Pancreas (tissue), 10 donors: Measurements from ENCODE around the gene SHROOM4. TPM values are rescaled to one million over a fixed set of nuclear protein-coding genes. Genes with fewer than 3 reads are reported as not detected.

ENCODE experiments used
- ATAC-seq, 4 donors: fragments of 200-7000 bp; cut with Tn5 transposase; one replicate each; pipeline versions ENCODE4 v1.8.0 to v1.9.1; 2020; ENCODE audit warnings: mild to moderate bottlenecking in 4 of 4, moderate library complexity in 4 of 4
- DNase-seq, 6 donors: peaks; one replicate each; pipeline ENCODE4 v3.0.0-alpha.2; 2020
- FAIRE-seq: peaks from 2 replicates; lab custom pipeline; 2012; peaks lifted over from hg19 to GRCh38; lab: Jason Lieb, UNC
- H3K27ac ChIP-seq, 4 donors: fragments of 200-600 bp; sonication (generic); 1 replicate in 3 of 4; 2 replicates in 1 of 4; pipeline versions ENCODE4 v1.5.0 to v1.8.0; 2020
- H3K27me3 ChIP-seq, 4 donors: fragments of 200-600 bp; one replicate each; pipeline ENCODE4 v1.8.0; 2021
- H3K36me3 ChIP-seq, 3 donors: fragments of 200-600 bp; sonication (generic) in 1 of 3; one replicate each; pipeline versions ENCODE4 v1.5.0 to v1.8.0; 2020 to 2021
- H3K4me1 ChIP-seq, 3 donors: fragments of 200-600 bp; one replicate each; pipeline ENCODE4 v1.8.0; 2021
- H3K4me3 ChIP-seq, 4 donors: fragments of 200-600 bp; sonication (generic) in 2 of 4; one replicate each; pipeline versions ENCODE4 v1.5.0 to v1.8.0; 2020 to 2021
- H3K9me3 ChIP-seq, 4 donors: fragments of 200-600 bp; one replicate each; pipeline ENCODE4 v1.8.0; 2021
- WGBS, 2 donors: extraction: QIAGEN DNeasy Blood & Tissue Kit; methylation state at CpG; one replicate each; pipeline ENCODE4 v1.1.7; 2013; 5-methylcytosine and 5-hydroxymethylcytosine counted together
- intact Hi-C, 3 donors: fragments of 100-400 bp; cut with DNase I; formaldehyde crosslinking; loops; one replicate each; pipeline versions ENCODE4 v1.11.1 to v1.14.2; 2022
- polyA plus RNA-seq, 2 donors: library from polyadenylated mRNA; stranded (reverse); fragments of 200-250 nt; gene quantifications; one replicate each; pipeline ENCODE4 v1.2.3, GENCODE V29; 2013
- total RNA-seq, 6 donors: library from RNA; stranded (reverse); fragmentation: NEBNext Ultra II Directional in 4 of 6; extraction: Animal tissue kit (Norgen Biotek cat#: 25700) in 4 of 6; gene quantifications; one replicate each; pipeline versions ENCODE4 v1.2.1 to v1.2.4, GENCODE V29; 2021 to 2023
- TF ChIP-seq, protein P1 (sequence below), 4 donors: fragments of 200-600 bp; sonication (generic) in 3 of 4; IDR thresholded peaks; one replicate each; pipeline versions ENCODE4 v1.5.0 to v1.8.0; 2021; ENCODE audit warnings: antibody characterized with exemption in 4 of 4
- donor health status: healthy with polysubstance abuse.
- donor health status: DM: no; HTN: no; CAD: no; lungs with moderate emphysema.
- donor health status: DM: no; HTN: no; CAD: no.
- donor health status: control.
- donor health status: control.
- donor health status: Bipolar disorder and iron deficiency.
- donor health status: DM: yes; HTN: yes; CAD: no.
- donor health status: DM: no; HTN: no; CAD: no.
- donor health status: DM: no; HTN: no; CAD: no.
- donor health status: DM: yes; HTN: yes; CAD: no.

SHROOM4 gene
- total and polyA plus RNA-seq, 8 donors = 0.46 to 1.7 (median 0.98) TPM

DNA sequence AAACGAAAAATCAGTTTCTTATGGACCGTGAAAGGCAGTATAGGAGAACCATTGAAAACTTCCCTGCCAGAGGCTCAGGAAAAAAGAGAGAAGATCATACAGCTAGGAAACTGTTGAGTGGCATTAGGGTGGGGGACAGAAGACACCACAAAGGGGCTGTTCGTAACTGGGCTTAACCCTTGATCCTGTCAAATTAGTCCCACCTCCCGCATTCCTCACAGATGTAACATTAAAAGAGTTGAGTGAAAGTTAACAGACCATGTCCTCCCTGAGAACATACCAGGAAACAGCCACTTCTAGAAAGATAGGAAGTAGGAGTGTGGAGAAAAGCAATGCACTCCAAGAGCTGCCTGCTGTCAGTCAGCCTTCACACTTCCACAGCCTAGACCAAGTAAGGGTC, 8.7 kb downstream of the SHROOM4 start:
- Histone ChIP-seq H3K36me3 (no peaks in the 10 kb centered on the region), H3K9me3 (no peaks in the 10 kb centered on the region), H3K27me3 (peaks cover 0 to 11% (median 0%) of the 10 kb centered on the region in 4 donors), H3K4me1 (no peaks in the 10 kb centered on the region), H3K27ac (no peak overlapping the region), H3K4me3 (no peak overlapping the region)
- DNase-seq (no peak), FAIRE-seq (no peak), ATAC-seq (no peak)
- intact Hi-C loops = no loop called here
- TF ChIP-seq, protein P1, sequence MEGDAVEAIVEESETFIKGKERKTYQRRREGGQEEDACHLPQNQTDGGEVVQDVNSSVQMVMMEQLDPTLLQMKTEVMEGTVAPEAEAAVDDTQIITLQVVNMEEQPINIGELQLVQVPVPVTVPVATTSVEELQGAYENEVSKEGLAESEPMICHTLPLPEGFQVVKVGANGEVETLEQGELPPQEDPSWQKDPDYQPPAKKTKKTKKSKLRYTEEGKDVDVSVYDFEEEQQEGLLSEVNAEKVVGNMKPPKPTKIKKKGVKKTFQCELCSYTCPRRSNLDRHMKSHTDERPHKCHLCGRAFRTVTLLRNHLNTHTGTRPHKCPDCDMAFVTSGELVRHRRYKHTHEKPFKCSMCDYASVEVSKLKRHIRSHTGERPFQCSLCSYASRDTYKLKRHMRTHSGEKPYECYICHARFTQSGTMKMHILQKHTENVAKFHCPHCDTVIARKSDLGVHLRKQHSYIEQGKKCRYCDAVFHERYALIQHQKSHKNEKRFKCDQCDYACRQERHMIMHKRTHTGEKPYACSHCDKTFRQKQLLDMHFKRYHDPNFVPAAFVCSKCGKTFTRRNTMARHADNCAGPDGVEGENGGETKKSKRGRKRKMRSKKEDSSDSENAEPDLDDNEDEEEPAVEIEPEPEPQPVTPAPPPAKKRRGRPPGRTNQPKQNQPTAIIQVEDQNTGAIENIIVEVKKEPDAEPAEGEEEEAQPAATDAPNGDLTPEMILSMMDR (IDR thresholded peaks at IDR 0.05) = no peak
- WGBS, 2 donors = 49 to 60% methylated on average over 4 of the region's 4 CpGs

- no peak overlapping the region for H3K27ac ChIP-seq
- ATAC-seq (no peak), DNase-seq (no peak)
Observed at GRCh38 chrX:50801135-50801534, 12.9 kb downstream of the SHROOM4 start.

GRCh38 chrX:50799531-50799961, 14.4 kb downstream of the SHROOM4 start:
- no peak for DNase-seq
- ATAC-seq = no peak
- no peak overlapping the region for H3K4me3 ChIP-seq
- no peaks in the 10 kb centered on the region for H3K36me3 ChIP-seq
- H3K27ac ChIP-seq = no peak overlapping the region
- FAIRE-seq = no peak
- H3K9me3 ChIP-seq = no peaks in the 10 kb centered on the region
- 63 to 69% methylated on average over 4 of the region's 4 CpGs for WGBS, 2 donors
- peaks cover 0 to 6% (median 0%) of the 10 kb centered on the region in 4 donors for H3K27me3 ChIP-seq
- H3K4me1 ChIP-seq = no peaks in the 10 kb centered on the region
- intact Hi-C loops = no loop called here
- TF ChIP-seq, protein P1 (IDR thresholded peaks at IDR 0.05) = no peak

More at GRCh38 chrX:50801135-50801534, 12.9 kb downstream of the SHROOM4 start:
- TF ChIP-seq, protein P1 (IDR thresholded peaks at IDR 0.05) = no peak
- Histone ChIP-seq H3K4me3 (no peak overlapping the region), H3K36me3 (no peaks in the 10 kb centered on the region), H3K4me1 (no peaks in the 10 kb centered on the region), H3K9me3 (no peaks in the 10 kb centered on the region), H3K27me3 (peaks cover 0 to 5% (median 0%) of the 10 kb centered on the region in 4 donors)
- no peak for FAIRE-seq
- WGBS, 2 donors = 11 to 19% methylated on average over 2 of the region's 2 CpGs
- intact Hi-C loops = no loop called here

DNA sequence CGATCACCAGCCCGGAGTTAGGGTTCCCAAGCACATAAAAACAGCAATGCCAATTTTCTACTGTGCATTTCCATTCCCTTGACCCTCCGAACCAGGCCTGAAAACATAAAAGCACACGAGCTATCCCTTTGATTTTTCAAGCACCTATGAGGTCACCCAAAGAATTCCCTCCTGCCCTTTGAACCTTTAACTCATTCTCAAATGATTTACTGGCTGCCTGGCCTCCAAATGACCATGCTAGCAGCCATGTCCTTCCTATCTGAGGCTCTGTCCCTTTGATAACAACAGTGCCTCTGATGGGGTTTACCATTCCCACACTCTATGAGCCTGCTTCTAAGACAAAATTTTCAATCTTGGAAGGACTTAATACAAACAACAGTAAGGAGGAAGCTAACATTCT, 15.2 kb downstream of the SHROOM4 start:
- H3K4me3 ChIP-seq = no peak overlapping the region
- H3K36me3 ChIP-seq = no peaks in the 10 kb centered on the region
- no peak overlapping the region for H3K27ac ChIP-seq
- no peaks in the 10 kb centered on the region for H3K4me1 ChIP-seq
- ATAC-seq (no peak), DNase-seq (no peak), FAIRE-seq (no peak)
- 71 to 72% methylated on average over 4 of the region's 4 CpGs for WGBS, 2 donors
- intact Hi-C loops = no loop called here
- peaks cover 0 to 5% (median 0%) of the 10 kb centered on the region in 4 donors for H3K27me3 ChIP-seq
- TF ChIP-seq, protein P1 (IDR thresholded peaks at IDR 0.05) = no peak
- H3K9me3 ChIP-seq = no peaks in the 10 kb centered on the region

GRCh38 chrX:50787099-50787498, 26.9 kb downstream of the SHROOM4 start:
- Histone ChIP-seq H3K27ac (no peak overlapping the region), H3K9me3 (no peaks in the 10 kb centered on the region), H3K4me1 (no peaks in the 10 kb centered on the region), H3K27me3 (peaks cover 0 to 14% (median 5%) of the 10 kb centered on the region in 4 donors), H3K36me3 (no peaks in the 10 kb centered on the region), H3K4me3 (no peak overlapping the region)
- DNase-seq (no peak), ATAC-seq (no peak), FAIRE-seq (no peak)
- TF ChIP-seq, protein P1 (IDR thresholded peaks at IDR 0.05) = no peak
- WGBS, 2 donors = 61 to 66% methylated on average over 2 of the region's 2 CpGs
- intact Hi-C loops = no loop called here
